Trophoblast cell (in vitro differentiated cells and primary cell): Measurements from ENCODE around the gene FGF23.

Experiments used
- DNase-seq, 2 donors: peaks; one replicate each; pipeline ENCODE4 v3.0.0-alpha.2; 2016
- H2AFZ ChIP-seq: 2 replicates; pipeline ENCODE4 v1.6.1; 2013; ENCODE audit warnings: low read length, moderate library complexity, mild to moderate bottlenecking; ENCODE audit not compliant: insufficient read depth, poor library complexity
- H2AK5ac ChIP-seq: 2 replicates; pipeline ENCODE4 v1.6.1; 2013; ENCODE audit warnings: mild to moderate bottlenecking, low read length
- H2BK120ac ChIP-seq: 2 replicates; pipeline ENCODE4 v1.6.1; 2013; ENCODE audit warnings: low read length, mild to moderate bottlenecking, moderate library complexity; ENCODE audit not compliant: insufficient read depth, poor library complexity
- H2BK12ac ChIP-seq: 2 replicates; pipeline ENCODE4 v1.6.1; 2013; ENCODE audit warnings: mild to moderate bottlenecking, low read length, moderate library complexity
- H2BK5ac ChIP-seq: 2 replicates; pipeline ENCODE4 v1.6.1; 2013; ENCODE audit warnings: low read length, low read depth, moderate library complexity, mild to moderate bottlenecking; ENCODE audit not compliant: poor library complexity
- H3K14ac ChIP-seq: 2 replicates; pipeline ENCODE4 v1.6.1; 2013; ENCODE audit warnings: mild to moderate bottlenecking, low read length
- H3K18ac ChIP-seq: 2 replicates; pipeline ENCODE4 v1.6.1; 2013; ENCODE audit warnings: mild to moderate bottlenecking, low read length
- H3K23ac ChIP-seq: 2 replicates; pipeline ENCODE4 v1.6.1; 2013; ENCODE audit warnings: low read length
- H3K27ac ChIP-seq: 2 replicates; pipeline ENCODE4 v1.5.1; 2013; ENCODE audit warnings: low read depth, mild to moderate bottlenecking, inconsistent platforms, low read length, moderate library complexity
- H3K27me3 ChIP-seq: 2 replicates; pipeline ENCODE4 v1.6.1; 2013; ENCODE audit warnings: inconsistent platforms, mild to moderate bottlenecking, low read length, moderate library complexity; ENCODE audit not compliant: insufficient read depth
- H3K36me3 ChIP-seq, 2 experiments: 1 replicate in 1 of 2; 2 replicates in 1 of 2; pipeline ENCODE4 v1.6.1; 2013; ENCODE audit warnings: low read length in 2 of 2, mild to moderate bottlenecking in 2 of 2, moderate library complexity in 1 of 2; ENCODE audit not compliant: insufficient read depth in 2 of 2, control insufficient read depth in 1 of 2
- H3K4ac ChIP-seq: 2 replicates; pipeline ENCODE4 v1.6.1; 2013; ENCODE audit warnings: low read depth, mild to moderate bottlenecking, low read length, moderate library complexity
- H3K4me1 ChIP-seq, 2 experiments: 1 replicate in 1 of 2; 2 replicates in 1 of 2; pipeline ENCODE4 v1.6.1; 2013; ENCODE audit warnings: low read length in 2 of 2, mild to moderate bottlenecking in 2 of 2, moderate library complexity in 1 of 2; ENCODE audit not compliant: insufficient read depth in 2 of 2, control insufficient read depth in 1 of 2
- H3K4me2 ChIP-seq: 2 replicates; pipeline ENCODE4 v1.6.1; 2013; ENCODE audit warnings: inconsistent platforms, mild to moderate bottlenecking, low read length, moderate library complexity
- H3K4me3 ChIP-seq: 2 replicates; pipeline ENCODE4 v1.5.1; 2013; ENCODE audit warnings: mild to moderate bottlenecking, low read depth, low read length, inconsistent platforms
- H3K79me1 ChIP-seq: one replicate; pipeline ENCODE4 v1.6.1; 2013; ENCODE audit warnings: low read length
- H3K79me2 ChIP-seq: 2 replicates; pipeline ENCODE4 v1.6.1; 2013; ENCODE audit warnings: low read length, mild to moderate bottlenecking; ENCODE audit not compliant: control insufficient read depth, insufficient read depth, poor library complexity
- H3K9ac ChIP-seq: 2 replicates; pipeline ENCODE4 v1.6.1; 2013; ENCODE audit warnings: mild to moderate bottlenecking, low read length
- H3K9me3 ChIP-seq: 2 replicates; pipeline ENCODE4 v1.6.1; 2013; ENCODE audit warnings: low read depth, mild to moderate bottlenecking, control low read depth, inconsistent platforms, low read length; ENCODE audit not compliant: insufficient read depth
- H4K12ac ChIP-seq: 2 replicates; pipeline ENCODE4 v1.6.1; 2013; ENCODE audit warnings: low read depth, mild to moderate bottlenecking, low read length, moderate library complexity
- H4K8ac ChIP-seq: 2 replicates; pipeline ENCODE4 v1.6.1; 2013; ENCODE audit warnings: low read depth, mild to moderate bottlenecking, low read length, moderate library complexity
- H4K91ac ChIP-seq: one replicate; pipeline ENCODE4 v1.6.1; 2013; ENCODE audit warnings: low read depth, mild to moderate bottlenecking, low read length, moderate library complexity
- WGBS: extraction: QIAGEN DNeasy Blood & Tissue Kit; methylation state at CpG from one replicate; pipeline ENCODE4 v1.1.7; 2013; ENCODE audit warnings: missing lambda C conversion rate; ENCODE audit not compliant: insufficient read length, insufficient coverage; ENCODE audit errors: extremely low coverage; 5-methylcytosine and 5-hydroxymethylcytosine counted together

The FGF23 gene

GRCh38 chr12:4421590-4422031 lies 42.1 kb upstream of the FGF23 start:
- WGBS, result 100% methylated on average over 1 of the region's 4 CpGs
- Histone ChIP-seq H3K79me2 (no peaks in the 10 kb centered on the region), H4K8ac (no peak overlapping the region)

DNA sequence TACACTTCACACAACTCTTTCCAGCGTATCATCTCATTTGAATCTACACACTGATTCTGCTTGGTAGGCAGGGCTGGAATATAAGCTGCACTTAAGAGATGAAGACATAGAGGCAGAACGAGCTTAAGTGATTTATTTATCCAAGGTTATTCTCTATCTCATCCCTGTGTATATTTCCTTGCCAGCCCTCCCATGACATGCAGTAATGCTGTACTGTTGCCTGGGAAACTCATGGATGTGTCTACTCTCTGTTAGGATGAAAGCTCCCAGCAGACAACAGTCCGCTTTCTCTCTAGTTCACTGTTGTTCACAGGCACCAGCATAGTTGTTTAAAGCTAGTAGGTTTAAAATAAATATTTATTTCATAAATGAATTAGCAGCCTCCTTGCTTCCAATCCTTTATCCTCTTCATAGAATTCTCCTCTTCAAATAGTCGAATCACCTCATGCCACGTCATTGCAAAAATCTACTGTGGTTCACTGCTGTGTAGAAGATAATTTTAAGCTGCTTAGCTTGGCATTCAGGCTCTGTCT lies 40.7 kb upstream of the FGF23 start:
- no peak overlapping the region for H2BK5ac ChIP-seq
- no peak overlapping the region for H3K4me3 ChIP-seq
- H3K18ac ChIP-seq, result no peak overlapping the region
- H3K4me1 ChIP-seq, result peaks cover 0 to 3% of the 10 kb centered on the region in 2 experiments
- no CpG with 5 or more reads among the region's 5 CpGs for WGBS
- H3K4me2 ChIP-seq, result no peak overlapping the region
- no peaks in the 10 kb centered on the region for H3K79me1 ChIP-seq
- no peak overlapping the region for H2BK12ac ChIP-seq
- H4K8ac ChIP-seq, result no peak overlapping the region
- H3K9ac ChIP-seq, result no peak overlapping the region
- no peaks in the 10 kb centered on the region for H3K27me3 ChIP-seq
- no peak overlapping the region for H2AK5ac ChIP-seq
- H2AFZ ChIP-seq, result no peak overlapping the region
- no peak overlapping the region for H3K14ac ChIP-seq
- H4K91ac ChIP-seq, result no peak overlapping the region
- H4K12ac ChIP-seq, result no peak overlapping the region
- no peaks in the 10 kb centered on the region for H3K79me2 ChIP-seq
- H2BK120ac ChIP-seq, result no peak overlapping the region
- H3K36me3 ChIP-seq, result no peaks in the 10 kb centered on the region
- no peak overlapping the region for H3K4ac ChIP-seq
- H3K23ac ChIP-seq, result no peak overlapping the region
- H3K9me3 ChIP-seq, result no peaks in the 10 kb centered on the region
- DNase-seq, result no peak
- H3K27ac ChIP-seq, result no peak overlapping the region

More at GRCh38 chr12:4421590-4422031, 42.1 kb upstream of the FGF23 start:
- Histone ChIP-seq H3K4me2 (no peak overlapping the region), H3K9me3 (no peaks in the 10 kb centered on the region), H3K9ac (no peak overlapping the region), H3K18ac (no peak overlapping the region), H2BK12ac (no peak overlapping the region), H3K4me3 (no peak overlapping the region), H2BK120ac (no peak overlapping the region), H4K91ac (no peak overlapping the region), H3K27me3 (no peaks in the 10 kb centered on the region), H2BK5ac (no peak overlapping the region), H4K12ac (no peak overlapping the region), H3K79me1 (no peaks in the 10 kb centered on the region), H2AFZ (no peak overlapping the region), H3K36me3 (no peaks in the 10 kb centered on the region), H3K23ac (no peak overlapping the region), H3K27ac (no peak overlapping the region), H3K4me1 (no peaks in the 10 kb centered on the region), H3K4ac (no peak overlapping the region), H2AK5ac (no peak overlapping the region), H3K14ac (no peak overlapping the region)
- DNase-seq, result peak in 1 of 2 donors; percentile 84

DNA sequence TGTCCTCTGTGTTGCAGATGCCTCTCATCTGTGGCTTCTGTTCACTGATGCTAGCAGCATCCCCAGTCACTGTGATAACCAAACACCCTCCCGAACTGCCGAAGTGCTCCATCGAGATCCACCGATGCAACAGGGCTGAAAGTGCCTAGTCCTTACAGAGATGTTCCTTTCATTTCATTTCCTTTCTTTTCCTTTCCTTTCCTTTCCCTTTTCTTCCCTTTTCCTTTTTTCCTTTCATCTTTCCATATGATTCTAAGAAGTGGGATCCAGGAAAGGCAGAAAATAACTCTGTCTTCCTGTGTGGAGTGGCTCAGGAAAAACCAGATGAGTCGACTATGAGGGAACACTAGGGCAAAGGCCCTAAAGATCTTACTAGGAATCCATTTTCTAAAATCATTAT lies 39.4 kb upstream of the FGF23 start:
- Histone ChIP-seq H2BK5ac (no peak overlapping the region), H3K9me3 (no peaks in the 10 kb centered on the region), H4K8ac (no peak overlapping the region), H3K4ac (no peak overlapping the region), H2AK5ac (no peak overlapping the region), H3K27me3 (no peaks in the 10 kb centered on the region), H3K23ac (no peak overlapping the region), H3K79me2 (no peaks in the 10 kb centered on the region), H3K18ac (no peak overlapping the region), H3K27ac (no peak overlapping the region), H3K36me3 (no peaks in the 10 kb centered on the region), H3K14ac (no peak overlapping the region), H2BK12ac (no peak overlapping the region), H3K4me2 (no peak overlapping the region), H3K9ac (no peak overlapping the region), H2BK120ac (no peak overlapping the region), H3K4me1 (peaks cover 0 to 5% of the 10 kb centered on the region in 2 experiments), H3K4me3 (no peak overlapping the region), H4K12ac (no peak overlapping the region), H2AFZ (no peak overlapping the region), H4K91ac (no peak overlapping the region), H3K79me1 (no peaks in the 10 kb centered on the region)
- DNase-seq, result no peak
- no CpG with 5 or more reads among the region's 5 CpGs for WGBS

GRCh38 chr12:4417936-4418335 lies 38.4 kb upstream of the FGF23 start:
- peaks cover 0 to 5% of the 10 kb centered on the region in 2 experiments for H3K4me1 ChIP-seq
- H3K23ac ChIP-seq, result no peak overlapping the region
- H3K27ac ChIP-seq, result no peak overlapping the region
- no peak overlapping the region for H3K9ac ChIP-seq
- H3K79me1 ChIP-seq, result no peaks in the 10 kb centered on the region
- H4K91ac ChIP-seq, result no peak overlapping the region
- WGBS, result no CpG with 5 or more reads among the region's 5 CpGs
- no peak overlapping the region for H3K4me2 ChIP-seq
- no peaks in the 10 kb centered on the region for H3K27me3 ChIP-seq
- no peak overlapping the region for H4K8ac ChIP-seq
- no peak overlapping the region for H3K4me3 ChIP-seq
- DNase-seq, result no peak
- H4K12ac ChIP-seq, result no peak overlapping the region
- H2AFZ ChIP-seq, result no peak overlapping the region
- H2BK5ac ChIP-seq, result no peak overlapping the region
- no peak overlapping the region for H3K14ac ChIP-seq
- no peak overlapping the region for H3K18ac ChIP-seq
- no peak overlapping the region for H2BK120ac ChIP-seq
- no peaks in the 10 kb centered on the region for H3K9me3 ChIP-seq
- H2BK12ac ChIP-seq, result no peak overlapping the region
- H3K79me2 ChIP-seq, result no peaks in the 10 kb centered on the region
- no peak overlapping the region for H3K4ac ChIP-seq
- H2AK5ac ChIP-seq, result no peak overlapping the region
- H3K36me3 ChIP-seq, result no peaks in the 10 kb centered on the region
